Measurements from ENCODE around the gene NKD1. TPM values are rescaled to one million over a fixed set of nuclear protein-coding genes. Genes with fewer than 3 reads are reported as not detected.

NKD1 gene
- total and polyA plus RNA-seq, 9 donors, result 2.5 to 72.1 (median 12.7) TPM

DNA sequence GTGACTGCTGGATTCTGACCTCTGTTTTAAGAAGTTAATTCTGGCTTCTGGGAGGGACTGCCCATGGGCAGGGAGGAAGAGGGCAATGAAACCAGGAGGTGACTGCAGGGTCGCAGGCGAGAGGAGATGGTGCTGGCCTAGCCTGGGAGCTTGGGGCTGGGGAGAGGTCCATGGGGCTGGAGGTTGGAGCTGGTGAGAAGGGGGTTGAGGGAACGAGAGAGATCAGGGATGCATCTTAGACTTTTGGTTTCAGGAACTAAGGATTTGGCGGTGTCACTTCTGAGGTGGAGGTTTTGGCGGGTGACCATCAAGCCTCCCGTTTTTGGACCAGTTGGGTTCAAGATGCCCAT lies 64.6 kb downstream of the NKD1 start:
- no peaks in the 10 kb centered on the region for H3K9me3 ChIP-seq
- WGBS, 3 donors, result 83 to 84% (median 84%) methylated on average over 6 of the region's 6 CpGs
- H3K27me3 ChIP-seq, result no peaks in the 10 kb centered on the region
- H3K27ac ChIP-seq, result peak overlapping the region; percentile 55 to 79
- intact Hi-C loops (cut with DNase I), result loop anchor here in 1 of 4 donors (5.0 kb wide), 1 partner anchor 66 kb away; the partner anchor contains the start of gene NKD1
- peaks cover 29% of the 10 kb centered on the region for H3K4me1 ChIP-seq (ENCODE audit: insufficient read depth)
- H3K4me3 ChIP-seq, result no peak overlapping the region
- no peak for TF ChIP-seq EP300 (IDR thresholded peaks at IDR 0.05)
- TF ChIP-seq POLR2A (IDR thresholded peaks at IDR 0.05), result no peak
- TF ChIP-seq, protein P1, sequence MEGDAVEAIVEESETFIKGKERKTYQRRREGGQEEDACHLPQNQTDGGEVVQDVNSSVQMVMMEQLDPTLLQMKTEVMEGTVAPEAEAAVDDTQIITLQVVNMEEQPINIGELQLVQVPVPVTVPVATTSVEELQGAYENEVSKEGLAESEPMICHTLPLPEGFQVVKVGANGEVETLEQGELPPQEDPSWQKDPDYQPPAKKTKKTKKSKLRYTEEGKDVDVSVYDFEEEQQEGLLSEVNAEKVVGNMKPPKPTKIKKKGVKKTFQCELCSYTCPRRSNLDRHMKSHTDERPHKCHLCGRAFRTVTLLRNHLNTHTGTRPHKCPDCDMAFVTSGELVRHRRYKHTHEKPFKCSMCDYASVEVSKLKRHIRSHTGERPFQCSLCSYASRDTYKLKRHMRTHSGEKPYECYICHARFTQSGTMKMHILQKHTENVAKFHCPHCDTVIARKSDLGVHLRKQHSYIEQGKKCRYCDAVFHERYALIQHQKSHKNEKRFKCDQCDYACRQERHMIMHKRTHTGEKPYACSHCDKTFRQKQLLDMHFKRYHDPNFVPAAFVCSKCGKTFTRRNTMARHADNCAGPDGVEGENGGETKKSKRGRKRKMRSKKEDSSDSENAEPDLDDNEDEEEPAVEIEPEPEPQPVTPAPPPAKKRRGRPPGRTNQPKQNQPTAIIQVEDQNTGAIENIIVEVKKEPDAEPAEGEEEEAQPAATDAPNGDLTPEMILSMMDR (IDR thresholded peaks at IDR 0.05), result no peak
- H3K36me3 ChIP-seq, result no peaks in the 10 kb centered on the region
- no peak for DNase-seq

DNA sequence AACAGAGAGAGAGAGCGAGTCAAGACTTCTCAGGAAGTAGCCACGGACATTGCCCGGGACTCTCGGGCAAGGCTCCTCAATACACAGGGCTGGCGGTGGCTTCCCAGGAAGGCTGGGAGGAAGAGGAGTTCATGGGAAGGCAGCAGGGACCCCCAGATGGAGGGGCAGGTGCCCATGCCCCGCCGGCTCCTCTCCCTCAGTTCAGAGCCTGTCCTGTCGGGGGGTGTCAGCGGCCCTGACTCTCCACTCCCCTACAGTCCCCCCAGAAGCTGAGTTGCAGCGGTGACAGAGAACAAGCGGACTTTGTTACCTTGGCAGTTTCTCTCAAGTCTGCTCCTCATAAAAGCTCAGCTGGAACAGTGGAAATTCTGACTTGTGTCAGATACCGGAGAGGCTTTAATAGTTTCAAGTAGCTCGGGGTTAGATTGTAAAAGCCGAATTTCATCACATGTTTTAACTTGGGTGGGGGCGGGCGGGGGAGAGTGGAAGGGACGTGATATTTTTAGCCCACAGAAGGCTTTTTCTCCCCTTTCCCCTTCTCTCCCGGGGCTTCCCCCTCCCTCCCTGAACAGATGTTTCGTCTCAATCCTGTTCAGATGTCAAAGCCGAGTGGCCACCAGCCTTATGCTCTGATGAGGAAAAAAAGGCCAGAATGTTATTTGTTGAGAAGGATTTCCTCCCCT lies 65.2 kb downstream of the NKD1 start:
- Histone ChIP-seq H3K27ac (peak overlapping the region; percentile 55 to 79), H3K27me3 (no peaks in the 10 kb centered on the region), H3K4me1 (ENCODE audit: insufficient read depth) (peaks cover 29% of the 10 kb centered on the region), H3K9me3 (no peaks in the 10 kb centered on the region), H3K36me3 (no peaks in the 10 kb centered on the region), H3K4me3 (no peak overlapping the region)
- peak; percentile 54 to 80 (median 72) for DNase-seq
- TF ChIP-seq, protein P1 (IDR thresholded peaks at IDR 0.05), result no peak
- TF ChIP-seq POLR2A (IDR thresholded peaks at IDR 0.05) (no peak), EP300 (IDR thresholded peaks at IDR 0.05) (no peak)
- 20 to 25% (median 24%) methylated on average over 19 to 20 of the region's 20 CpGs for WGBS, 3 donors
- intact Hi-C loops (cut with DNase I), result loop anchor here in 1 of 4 donors (5.0 kb wide), 1 partner anchor 66 kb away; the partner anchor contains the start of gene NKD1

DNA sequence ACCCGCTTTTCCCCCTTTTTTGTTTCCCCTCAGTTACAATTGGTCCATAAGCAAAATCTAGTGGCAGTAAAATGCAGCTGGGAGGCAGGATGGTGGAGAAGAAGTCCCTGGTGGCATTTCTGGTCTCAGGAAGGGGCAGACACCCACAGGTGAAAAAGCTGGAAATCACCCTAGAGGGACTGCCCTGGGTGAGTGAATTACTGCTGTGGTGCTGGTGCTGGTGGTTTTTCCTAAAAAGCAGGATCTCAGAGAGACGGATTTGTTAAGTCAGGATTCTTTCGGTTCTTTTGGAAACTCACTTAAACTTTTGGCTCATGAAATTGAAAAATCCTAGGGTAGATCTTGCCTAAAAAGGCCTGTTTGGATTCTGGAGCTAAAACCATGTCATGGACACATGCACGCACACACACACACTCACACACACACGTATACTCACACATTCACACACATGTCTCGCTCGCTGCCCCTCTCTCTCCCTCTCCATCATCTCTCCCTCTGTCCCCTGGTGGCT lies 65.8 kb downstream of the NKD1 start:
- Histone ChIP-seq H3K27me3 (no peaks in the 10 kb centered on the region), H3K36me3 (no peaks in the 10 kb centered on the region), H3K4me3 (no peak overlapping the region), H3K9me3 (no peaks in the 10 kb centered on the region), H3K27ac (peak overlapping the region; percentile 29 to 79), H3K4me1 (ENCODE audit: insufficient read depth) (peaks cover 29% of the 10 kb centered on the region)
- intact Hi-C loops (cut with DNase I), result loop anchor here in 1 of 4 donors (5.0 kb wide), 1 partner anchor 67 kb away; the partner anchor contains the start of gene NKD1
- DNase-seq, result no peak
- TF ChIP-seq EP300 (IDR thresholded peaks at IDR 0.05) (no peak), POLR2A (IDR thresholded peaks at IDR 0.05) (no peak)
- TF ChIP-seq, protein P1 (IDR thresholded peaks at IDR 0.05), result no peak
- WGBS, 3 donors, result 46 to 58% (median 47%) methylated on average over 7 of the region's 7 CpGs

DNA sequence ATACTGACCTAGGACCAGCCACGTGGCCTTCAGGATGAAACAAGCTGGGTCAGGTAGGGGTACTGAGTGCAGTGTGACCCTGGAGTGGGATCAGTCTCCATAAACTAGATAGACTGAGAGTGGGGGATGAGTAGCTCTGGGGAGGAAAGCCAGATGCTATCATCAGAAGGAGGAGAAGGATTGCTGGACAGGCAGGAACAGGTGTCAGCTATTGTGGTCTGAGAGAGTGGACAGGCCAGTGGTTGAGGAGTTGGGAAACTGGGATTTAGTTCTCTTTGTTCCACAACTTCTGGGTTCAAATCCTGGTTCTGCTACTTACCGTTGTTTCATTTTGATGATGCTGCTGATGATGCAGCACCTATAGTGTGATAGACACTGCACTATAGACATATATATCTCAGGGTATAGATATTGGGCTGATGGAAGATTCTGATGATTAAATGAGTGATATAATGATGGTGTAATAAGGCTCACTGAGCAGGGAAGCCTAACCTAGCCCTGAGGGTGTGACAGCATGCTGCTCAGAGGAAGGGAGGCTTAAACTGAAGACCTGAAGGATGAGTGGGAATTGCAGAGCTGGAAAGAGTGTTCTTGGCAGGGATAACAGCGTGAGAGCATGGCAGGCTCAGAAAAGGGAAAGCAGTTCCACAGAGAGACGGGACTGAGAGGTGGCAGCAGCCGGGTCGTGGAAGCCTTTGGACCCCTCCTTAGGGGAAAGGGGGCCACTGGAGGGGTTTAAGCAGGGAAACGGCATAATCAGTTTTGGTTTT lies 66.9 kb downstream of the NKD1 start:
- H3K4me1 ChIP-seq (ENCODE audit: insufficient read depth), result peaks cover 29% of the 10 kb centered on the region
- no peaks in the 10 kb centered on the region for H3K36me3 ChIP-seq

More for the DNA sequence above, 66.9 kb downstream of the NKD1 start:
- no peak for DNase-seq
- WGBS, 3 donors, result 58 to 71% (median 61%) methylated on average over 7 of the region's 7 CpGs
- Histone ChIP-seq H3K4me3 (no peak overlapping the region), H3K27me3 (no peaks in the 10 kb centered on the region), H3K9me3 (no peaks in the 10 kb centered on the region), H3K27ac (peak overlapping the region in 1 of 2 donors; percentile 79)
- TF ChIP-seq, protein P1 (IDR thresholded peaks at IDR 0.05), result no peak
- TF ChIP-seq POLR2A (IDR thresholded peaks at IDR 0.05) (no peak), EP300 (IDR thresholded peaks at IDR 0.05) (no peak)
- intact Hi-C loops (cut with DNase I), result loop anchor here in 1 of 4 donors (5.0 kb wide), 1 partner anchor 68 kb away; the partner anchor contains the start of gene NKD1
